GM06990 (cell line): ENCODE data around the gene MAML3.

Experiments
- DNase-seq: peaks from one replicate; pipeline ENCODE4 v3.0.0-alpha.2; 2011; ENCODE audit not compliant: insufficient read length; ENCODE audit errors: extremely low read depth
- H3K27me3 ChIP-seq: replicated peaks from 2 replicates; pipeline ENCODE4 v1.6.0; 2011; ENCODE audit warnings: low read length; ENCODE audit not compliant: control insufficient read depth, insufficient read depth
- H3K36me3 ChIP-seq: 2 replicates; pipeline ENCODE4 v1.5.1; 2011; ENCODE audit warnings: low read length; ENCODE audit not compliant: control insufficient read depth, insufficient read depth
- H3K4me3 ChIP-seq: replicated peaks from 2 replicates; pipeline ENCODE4 v1.5.1; 2011; ENCODE audit warnings: low read depth, mild to moderate bottlenecking, control low read depth, low read length
- CTCF ChIP-seq: IDR thresholded peaks from 2 replicates; pipeline ENCODE4 v1.5.1; 2011; ENCODE audit warnings: low read length, control low read depth, mild to moderate bottlenecking, inconsistent platforms; ENCODE audit not compliant: insufficient read depth, poor library complexity, severe bottlenecking

Gene MAML3

GRCh38 chr4:140156529-140157171 lies 2.7 kb upstream of the MAML3 start:
- Histone ChIP-seq H3K27me3 (peaks cover 3% of the 10 kb centered on the region), H3K4me3 (no peak overlapping the region), H3K36me3 (no peaks in the 10 kb centered on the region)
- DNase-seq: peak; percentile 28
- no peak for TF ChIP-seq CTCF

- TF ChIP-seq CTCF: no peak
- no peak for DNase-seq
- H3K27me3 ChIP-seq: peaks cover 3% of the 10 kb centered on the region
- H3K36me3 ChIP-seq: no peaks in the 10 kb centered on the region
- no peak overlapping the region for H3K4me3 ChIP-seq
Measured at GRCh38 chr4:140154572-140154891, 548 bp upstream of the MAML3 start.

- no peak for TF ChIP-seq CTCF
- Histone ChIP-seq H3K36me3 (no peaks in the 10 kb centered on the region), H3K4me3 (no peak overlapping the region), H3K27me3 (peaks cover 3% of the 10 kb centered on the region)
- no peak for DNase-seq
Measured at GRCh38 chr4:140153419-140153717, 616 bp downstream of the MAML3 start.

- H3K27me3 ChIP-seq: peaks cover 3% of the 10 kb centered on the region
- H3K4me3 ChIP-seq: no peak overlapping the region
- H3K36me3 ChIP-seq: no peaks in the 10 kb centered on the region
- DNase-seq: peak; percentile 33
- TF ChIP-seq CTCF: no peak
Measured at GRCh38 chr4:140152751-140153418, 1.1 kb downstream of the MAML3 start.

- H3K36me3 ChIP-seq: no peaks in the 10 kb centered on the region
- H3K27me3 ChIP-seq: peaks cover 3% of the 10 kb centered on the region
- H3K4me3 ChIP-seq: peak overlapping the region; percentile 4
- DNase-seq: peak; percentile 22
- TF ChIP-seq CTCF: no peak
Measured at GRCh38 chr4:140152013-140152703, 1.8 kb downstream of the MAML3 start.
